Activated CD8-positive, alpha-beta memory T cell treated with anti-CD3 and anti-CD28 coated beads, Interleukin-2, amount 10 ng/mL, durations not matched to agents 7 days and 5 days (primary cell): ENCODE measurements around the gene KDM5A. TPM values are rescaled to one million over a fixed set of nuclear protein-coding genes. Genes with fewer than 3 reads are reported as not detected.
A peak's percentile ranks its signal among the peaks of the same experiment; 100 is the strongest.
"Not testable (repeated sequence)": the region's sequence is repeated elsewhere in the genome, so short reads cannot be mapped to it uniquely, and the experiment has no call there.

Experiments used
- ATAC-seq: fragments of 150-1000 bp; cut with Tn5 transposase; one replicate; pipeline ENCODE4 v1.10.0; 2021; ENCODE audit warnings: moderate library complexity
- CTCF ChIA-PET: fragments of 350-600 bp; sonication (Branson Sonifier 250); formaldehyde crosslinking; loops from one replicate; lab custom pipeline; 2021; ENCODE audit warnings: antibody characterized with exemption; lab: Charles Lee
- DNase-seq: peaks from one replicate; pipeline ENCODE4 v3.0.0-alpha.2; 2020
- H3K27ac Mint-ChIP-seq: one replicate; pipeline ENCODE4 v1.8.0; 2021; ENCODE audit warnings: mild to moderate bottlenecking, mixed read lengths
- H3K27me3 Mint-ChIP-seq: one replicate; pipeline ENCODE4 v1.8.0; 2021; ENCODE audit warnings: mixed read lengths
- H3K36me3 Mint-ChIP-seq: one replicate; pipeline ENCODE4 v1.8.0; 2021; ENCODE audit warnings: mild to moderate bottlenecking, mixed read lengths
- H3K4me1 Mint-ChIP-seq: one replicate; pipeline ENCODE4 v1.8.0; 2021; ENCODE audit warnings: mixed read lengths
- H3K4me3 Mint-ChIP-seq: one replicate; pipeline ENCODE4 v1.8.0; 2021; ENCODE audit warnings: mild to moderate bottlenecking, moderate library complexity, mixed read lengths
- H3K9me3 Mint-ChIP-seq: one replicate; pipeline ENCODE4 v1.8.0; 2022; ENCODE audit warnings: low read depth, mixed read lengths
- total RNA-seq, 2 experiments: library from RNA; stranded (reverse); gene quantifications; one replicate each; pipeline ENCODE4 v1.2.3, GENCODE V29; 2021

Gene KDM5A
- total RNA-seq, 2 experiments from 2014 or later = 101 to 108 TPM

GRCh38 chr12:367972-368371 lies 21.1 kb downstream of the KDM5A start:
- no peak overlapping the region for H3K27ac Mint-ChIP-seq
- H3K9me3 Mint-ChIP-seq = peaks cover 2% of the 10 kb centered on the region
- no peaks in the 10 kb centered on the region for H3K4me1 Mint-ChIP-seq
- H3K4me3 Mint-ChIP-seq = no peak overlapping the region
- no peak for DNase-seq
- ATAC-seq = no peak
- H3K27me3 Mint-ChIP-seq = no peaks in the 10 kb centered on the region
- H3K36me3 Mint-ChIP-seq = peaks cover 75% of the 10 kb centered on the region
- CTCF ChIA-PET = no interaction called here

DNA sequence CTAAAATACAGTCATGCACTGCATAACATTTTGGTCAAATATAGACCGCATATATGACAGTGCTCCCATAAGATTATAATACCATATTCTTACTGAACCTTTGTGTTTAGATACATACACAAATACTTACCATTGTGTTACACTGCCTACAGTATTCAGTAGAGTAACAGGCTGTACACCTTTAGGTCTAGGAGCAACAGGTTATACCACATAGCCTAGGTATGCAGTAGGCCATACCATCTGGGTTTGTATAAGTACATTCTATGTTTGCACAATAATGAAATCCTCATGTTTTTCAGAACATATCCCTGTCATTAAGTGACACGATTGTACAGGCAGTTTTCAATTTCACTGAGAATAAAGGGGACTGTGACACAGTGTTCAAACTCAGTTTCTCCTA lies 22.3 kb downstream of the KDM5A start:
- Mint-ChIP-seq H3K27me3 (no peaks in the 10 kb centered on the region), H3K27ac (no peak overlapping the region), H3K4me3 (no peak overlapping the region), H3K4me1 (no peaks in the 10 kb centered on the region), H3K36me3 (peaks cover 77% of the 10 kb centered on the region), H3K9me3 (peaks cover 2% of the 10 kb centered on the region)
- no peak for DNase-seq
- no peak for ATAC-seq
- CTCF ChIA-PET = no interaction called here

GRCh38 chr12:359091-359490 lies 30.0 kb downstream of the KDM5A start:
- H3K4me3 Mint-ChIP-seq = no peak overlapping the region
- no peak for DNase-seq
- CTCF ChIA-PET = no interaction called here
- no peaks in the 10 kb centered on the region for H3K9me3 Mint-ChIP-seq
- peaks cover 70% of the 10 kb centered on the region for H3K36me3 Mint-ChIP-seq
- no peak for ATAC-seq
- peaks cover 2% of the 10 kb centered on the region for H3K4me1 Mint-ChIP-seq
- H3K27me3 Mint-ChIP-seq = no peaks in the 10 kb centered on the region
- no peak overlapping the region for H3K27ac Mint-ChIP-seq

DNA sequence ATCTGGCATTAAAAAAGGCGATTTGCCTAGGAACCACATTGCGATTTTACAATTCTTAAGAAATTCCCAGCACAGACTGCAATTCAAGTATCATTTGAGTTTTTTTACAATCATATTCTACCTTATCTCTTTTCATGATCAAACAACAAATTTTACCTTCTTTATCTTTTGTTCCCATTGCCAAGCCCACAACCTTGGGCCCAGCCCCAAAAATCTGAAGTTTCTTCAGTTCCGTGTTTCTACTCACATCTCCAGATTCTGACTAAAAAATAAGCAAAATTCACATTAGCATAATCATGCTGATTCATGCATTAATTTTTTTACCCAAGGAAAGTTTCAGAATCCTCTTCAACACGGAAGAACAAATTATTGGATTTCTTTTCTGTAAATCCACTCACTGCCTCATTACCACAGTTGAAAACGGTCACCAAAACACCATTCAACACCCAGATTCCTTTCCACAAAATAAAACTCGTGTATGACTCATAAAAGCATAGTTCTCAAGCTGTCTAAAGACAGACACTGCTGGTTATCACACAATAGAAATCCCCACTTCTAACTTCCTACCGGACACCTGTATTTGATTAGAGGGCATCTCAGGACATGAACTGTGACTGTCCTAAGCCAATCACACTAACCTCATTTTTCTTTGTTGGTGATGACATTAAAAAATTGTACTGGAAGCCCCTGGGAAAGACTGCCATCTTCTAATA lies 32.7 kb downstream of the KDM5A start:
- ATAC-seq = no peak
- no peaks in the 10 kb centered on the region for H3K9me3 Mint-ChIP-seq

DNA sequence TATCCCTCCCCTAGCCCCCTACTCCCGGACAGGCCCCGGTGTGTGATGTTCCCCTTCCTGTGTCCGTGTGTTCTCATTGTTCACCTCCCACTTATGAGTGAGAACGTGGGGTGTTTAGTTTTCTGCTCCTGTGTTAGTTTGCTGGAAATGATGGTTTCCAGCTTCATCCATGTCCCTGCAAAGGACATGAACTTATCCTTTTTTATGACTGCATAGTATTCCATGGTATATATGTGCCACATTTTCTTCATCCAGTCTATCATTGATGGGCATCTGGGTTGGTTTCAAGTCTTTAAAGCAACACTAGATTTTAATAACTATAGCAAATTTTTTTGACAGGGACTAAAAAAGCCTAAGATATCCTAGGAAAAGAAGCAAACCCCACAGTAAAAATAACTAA lies 37.9 kb downstream of the KDM5A start:
- H3K36me3 Mint-ChIP-seq = peaks cover 70% of the 10 kb centered on the region
- H3K27ac Mint-ChIP-seq, H3K4me1 Mint-ChIP-seq, H3K9me3 Mint-ChIP-seq, CTCF ChIA-PET, DNase-seq, H3K27me3 Mint-ChIP-seq, ATAC-seq, H3K4me3 Mint-ChIP-seq: not testable (repeated sequence)

More for the DNA sequence above, 32.7 kb downstream of the KDM5A start:
- DNase-seq = no peak
- Mint-ChIP-seq H3K27ac (no peak overlapping the region), H3K36me3 (peaks cover 65% of the 10 kb centered on the region), H3K4me3 (no peak overlapping the region), H3K4me1 (peaks cover 2% of the 10 kb centered on the region), H3K27me3 (no peaks in the 10 kb centered on the region)
- CTCF ChIA-PET = no interaction called here

DNA sequence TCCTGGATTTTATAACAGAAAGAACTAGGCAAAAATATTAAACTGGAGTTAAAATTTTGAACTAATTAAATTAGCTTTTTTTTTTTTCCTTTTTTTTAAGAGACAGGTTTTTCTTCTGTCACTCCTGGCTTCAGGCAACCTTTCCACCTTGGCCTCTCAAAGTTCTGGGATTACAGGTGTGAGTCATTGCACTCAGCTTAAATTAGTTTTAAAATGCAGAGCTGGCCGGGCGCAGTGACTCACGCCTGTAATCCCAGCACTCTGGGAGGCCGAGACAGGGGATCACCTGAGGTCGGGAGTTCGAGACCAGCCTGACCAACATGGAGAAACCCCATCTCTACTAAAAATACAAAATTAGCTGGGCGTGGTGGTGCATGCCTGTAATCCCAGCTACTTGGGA lies 39.5 kb downstream of the KDM5A start:
- DNase-seq, ATAC-seq, H3K9me3 Mint-ChIP-seq, H3K4me3 Mint-ChIP-seq, H3K27me3 Mint-ChIP-seq, CTCF ChIA-PET, H3K27ac Mint-ChIP-seq: not testable (repeated sequence)
- peaks cover 12% of the 10 kb centered on the region for H3K4me1 Mint-ChIP-seq
- peaks cover 70% of the 10 kb centered on the region for H3K36me3 Mint-ChIP-seq

- Mint-ChIP-seq H3K36me3 (peaks cover 80% of the 10 kb centered on the region), H3K4me1 (peaks cover 15% of the 10 kb centered on the region)
- H3K27me3 Mint-ChIP-seq, ATAC-seq, H3K9me3 Mint-ChIP-seq, H3K4me3 Mint-ChIP-seq, H3K27ac Mint-ChIP-seq, DNase-seq: not testable (repeated sequence)
- CTCF ChIA-PET = interaction anchor here (0.7 kb wide), 1 partner anchor 11 kb away, joined by 4 read pairs; no protein-coding TSS in a partner anchor
These were observed 46.1 kb downstream of the KDM5A start for GRCh38 chr12:343036-343435.

GRCh38 chr12:337039-337438 lies 52.1 kb downstream of the KDM5A start:
- Mint-ChIP-seq H3K4me3 (no peak overlapping the region), H3K4me1 (peaks cover 2% of the 10 kb centered on the region), H3K36me3 (peaks cover 65% of the 10 kb centered on the region), H3K9me3 (no peaks in the 10 kb centered on the region), H3K27me3 (no peaks in the 10 kb centered on the region), H3K27ac (no peak overlapping the region)
- DNase-seq (no peak), ATAC-seq (no peak)
- CTCF ChIA-PET = no interaction called here

DNA sequence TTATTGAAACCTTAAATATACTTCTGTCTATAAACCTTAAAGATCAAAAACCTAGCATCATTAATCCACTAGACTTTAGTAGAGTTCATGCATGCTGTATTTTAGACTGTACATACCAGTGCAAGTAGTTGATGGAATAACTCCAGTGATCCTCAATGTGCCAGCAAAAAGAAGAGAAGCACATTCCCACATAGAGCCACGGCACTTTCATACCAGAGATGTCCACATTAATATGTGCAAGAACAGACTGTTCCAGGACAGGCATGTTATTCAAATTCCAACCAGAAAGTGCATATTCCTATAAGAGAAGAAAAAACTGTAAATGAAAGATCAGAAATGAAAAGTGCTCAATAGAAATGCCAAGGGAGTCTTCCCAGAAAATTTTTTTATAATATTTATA lies 55.0 kb downstream of the KDM5A start:
- CTCF ChIA-PET = no interaction called here
- ATAC-seq (no peak), DNase-seq (no peak)
- Mint-ChIP-seq H3K36me3 (peaks cover 58% of the 10 kb centered on the region), H3K27me3 (no peaks in the 10 kb centered on the region), H3K4me3 (no peak overlapping the region), H3K9me3 (no peaks in the 10 kb centered on the region), H3K4me1 (no peaks in the 10 kb centered on the region), H3K27ac (no peak overlapping the region)

GRCh38 chr12:332581-333205 lies 56.4 kb downstream of the KDM5A start:
- H3K9me3 Mint-ChIP-seq = no peaks in the 10 kb centered on the region
- DNase-seq = no peak
- H3K36me3 Mint-ChIP-seq = peaks cover 59% of the 10 kb centered on the region
- no peaks in the 10 kb centered on the region for H3K4me1 Mint-ChIP-seq
- ATAC-seq = no peak
- CTCF ChIA-PET = interaction anchor here (1.0 kb wide), 1 partner anchor 10 kb away, joined by 4 read pairs; no protein-coding TSS in a partner anchor
- H3K4me3 Mint-ChIP-seq = no peak overlapping the region
- H3K27me3 Mint-ChIP-seq = no peaks in the 10 kb centered on the region
- H3K27ac Mint-ChIP-seq = no peak overlapping the region

GRCh38 chr12:331287-331686 lies 57.8 kb downstream of the KDM5A start:
- H3K4me1 Mint-ChIP-seq = peaks cover 6% of the 10 kb centered on the region
- peaks cover 59% of the 10 kb centered on the region for H3K36me3 Mint-ChIP-seq
- H3K4me3 Mint-ChIP-seq = no peak overlapping the region
- H3K27ac Mint-ChIP-seq = no peak overlapping the region
- ATAC-seq (no peak), DNase-seq (no peak)
- H3K9me3 Mint-ChIP-seq = no peaks in the 10 kb centered on the region
- CTCF ChIA-PET = interaction anchor here (1.0 kb wide), 1 partner anchor 122 kb away, joined by 4 read pairs; no protein-coding TSS in a partner anchor
- H3K27me3 Mint-ChIP-seq = no peaks in the 10 kb centered on the region

GRCh38 chr12:325906-326305 lies 63.2 kb downstream of the KDM5A start:
- ATAC-seq = no peak
- CTCF ChIA-PET = no interaction called here
- H3K27me3 Mint-ChIP-seq = no peaks in the 10 kb centered on the region
- peaks cover 12% of the 10 kb centered on the region for H3K4me1 Mint-ChIP-seq
- no peak overlapping the region for H3K4me3 Mint-ChIP-seq
- peak overlapping the region; percentile 40 for H3K27ac Mint-ChIP-seq
- peaks cover 62% of the 10 kb centered on the region for H3K36me3 Mint-ChIP-seq
- DNase-seq = no peak
- H3K9me3 Mint-ChIP-seq = no peaks in the 10 kb centered on the region

- CTCF ChIA-PET = interaction anchor here (0.6 kb wide), 1 partner anchor 67 kb away, joined by 3 read pairs; no protein-coding TSS in a partner anchor
These were observed 65.6 kb downstream of the KDM5A start for GRCh38 chr12:323507-323906.

More at GRCh38 chr12:323507-323906, 65.6 kb downstream of the KDM5A start:
- peaks cover 67% of the 10 kb centered on the region for H3K36me3 Mint-ChIP-seq
- H3K9me3 Mint-ChIP-seq = no peaks in the 10 kb centered on the region
- H3K27me3 Mint-ChIP-seq = no peaks in the 10 kb centered on the region
- DNase-seq = no peak
- no peak for ATAC-seq
- H3K4me3 Mint-ChIP-seq = no peak overlapping the region
- no peak overlapping the region for H3K27ac Mint-ChIP-seq
- H3K4me1 Mint-ChIP-seq = peaks cover 12% of the 10 kb centered on the region
